ENCODE results near the gene SPIRE1. TPM values are rescaled to one million over a fixed set of nuclear protein-coding genes. Genes with fewer than 3 reads are reported as not detected.
A peak's percentile ranks its signal among the peaks of the same experiment; 100 is the strongest.
"Not testable (repeated sequence)": the region's sequence is repeated elsewhere in the genome, so short reads cannot be mapped to it uniquely, and the experiment has no call there.

Gene SPIRE1
- total RNA-seq, 4 donors from 2014 or later = 37.4 to 50.8 (median 43.0) TPM

DNA sequence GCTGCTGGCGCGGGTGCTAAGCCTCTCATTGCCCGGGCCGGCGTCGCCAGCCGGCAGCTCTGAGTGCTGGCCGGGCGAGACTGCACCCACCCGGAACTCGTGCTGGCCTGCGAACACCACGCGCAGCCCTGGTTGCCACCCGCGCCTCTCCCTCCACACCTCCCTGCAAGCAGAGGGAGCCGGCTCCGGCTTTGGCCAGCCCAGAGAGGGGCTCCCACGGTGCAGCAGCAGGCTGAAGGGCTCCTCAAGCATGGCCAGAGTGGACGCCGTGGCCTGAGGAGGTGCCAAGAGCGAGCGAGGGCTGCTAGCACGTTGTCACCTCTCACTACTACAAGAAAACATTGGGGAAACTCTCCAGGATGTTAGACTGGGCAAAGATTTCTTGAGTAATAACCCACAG lies 98.6 kb downstream of the SPIRE1 start:
- no peak overlapping the region for H3K4me3 ChIP-seq
- ATAC-seq = no peak
- TF ChIP-seq POLR2A (IDR thresholded peaks at IDR 0.05) (no peak), EP300 (IDR thresholded peaks at IDR 0.05) (no peak), POLR2AphosphoS5 (IDR thresholded peaks at IDR 0.05) (no peak)
- TF ChIP-seq, protein P1, sequence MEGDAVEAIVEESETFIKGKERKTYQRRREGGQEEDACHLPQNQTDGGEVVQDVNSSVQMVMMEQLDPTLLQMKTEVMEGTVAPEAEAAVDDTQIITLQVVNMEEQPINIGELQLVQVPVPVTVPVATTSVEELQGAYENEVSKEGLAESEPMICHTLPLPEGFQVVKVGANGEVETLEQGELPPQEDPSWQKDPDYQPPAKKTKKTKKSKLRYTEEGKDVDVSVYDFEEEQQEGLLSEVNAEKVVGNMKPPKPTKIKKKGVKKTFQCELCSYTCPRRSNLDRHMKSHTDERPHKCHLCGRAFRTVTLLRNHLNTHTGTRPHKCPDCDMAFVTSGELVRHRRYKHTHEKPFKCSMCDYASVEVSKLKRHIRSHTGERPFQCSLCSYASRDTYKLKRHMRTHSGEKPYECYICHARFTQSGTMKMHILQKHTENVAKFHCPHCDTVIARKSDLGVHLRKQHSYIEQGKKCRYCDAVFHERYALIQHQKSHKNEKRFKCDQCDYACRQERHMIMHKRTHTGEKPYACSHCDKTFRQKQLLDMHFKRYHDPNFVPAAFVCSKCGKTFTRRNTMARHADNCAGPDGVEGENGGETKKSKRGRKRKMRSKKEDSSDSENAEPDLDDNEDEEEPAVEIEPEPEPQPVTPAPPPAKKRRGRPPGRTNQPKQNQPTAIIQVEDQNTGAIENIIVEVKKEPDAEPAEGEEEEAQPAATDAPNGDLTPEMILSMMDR (IDR thresholded peaks at IDR 0.05) = no peak
- 100% methylated on average over 4 of the region's 24 CpGs; no CpG with 5 or more reads in 1 of the 2 donors for WGBS, 2 donors (ENCODE audit: low coverage in 1 of 2)
- H3K27ac ChIP-seq = no peak overlapping the region
- H3K36me3 ChIP-seq = peaks cover 0 to 10% of the 10 kb centered on the region in 2 donors
- H3K4me1 ChIP-seq = peaks cover 0 to 4% (median 0%) of the 10 kb centered on the region in 3 donors
- no peaks in the 10 kb centered on the region for H3K27me3 ChIP-seq
- peaks cover 0 to 11% (median 0%) of the 10 kb centered on the region in 3 donors for H3K9me3 ChIP-seq

DNA sequence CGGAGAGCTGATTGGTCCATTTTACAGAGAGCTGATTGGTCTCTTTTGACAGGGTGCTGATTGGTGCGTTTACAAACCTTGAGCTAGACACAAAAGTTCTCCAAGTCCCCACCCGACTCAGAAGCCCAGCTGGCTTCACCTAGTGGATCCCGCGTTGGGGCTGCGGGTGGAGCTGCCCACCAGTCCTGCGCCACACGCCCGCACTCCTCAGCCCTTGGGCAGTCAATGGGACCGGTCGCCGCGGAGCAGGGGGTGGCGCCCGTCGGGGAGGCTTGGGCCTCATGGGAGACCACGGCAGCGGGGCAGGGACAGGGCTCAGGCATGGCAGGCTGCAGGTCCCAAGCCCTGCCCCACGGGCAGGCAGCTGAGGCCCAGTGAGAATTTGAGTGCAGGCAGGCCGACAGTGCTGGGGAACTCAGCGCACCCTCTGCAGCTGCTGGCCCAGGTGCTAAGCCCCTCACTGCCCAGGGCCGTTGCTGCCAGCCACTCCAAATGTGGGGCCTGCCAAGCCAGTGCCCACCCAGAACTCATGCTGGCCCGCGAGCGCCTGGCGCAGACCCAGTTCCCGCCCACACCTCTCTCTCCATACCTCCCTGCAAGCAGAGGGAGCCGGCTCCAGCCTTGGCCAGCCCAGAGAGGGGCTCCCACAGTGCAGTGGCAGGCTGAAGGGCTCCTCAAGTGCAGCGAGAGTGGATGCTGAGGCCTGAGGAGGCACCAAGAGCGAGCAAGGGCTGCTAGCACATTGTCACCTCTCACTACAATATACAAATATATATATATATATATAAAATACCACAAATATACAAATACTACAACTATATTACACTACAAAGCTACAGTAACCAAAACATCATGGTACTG lies 100.7 kb downstream of the SPIRE1 start:
- H3K4me3 ChIP-seq = no peak overlapping the region
- 100% methylated on average over 2 of the region's 30 CpGs; no CpG with 5 or more reads in 1 of the 2 donors for WGBS, 2 donors (ENCODE audit: low coverage in 1 of 2)
- no peak for ATAC-seq
- TF ChIP-seq EP300 (IDR thresholded peaks at IDR 0.05) = no peak
- H3K27ac ChIP-seq = no peak overlapping the region
- no peaks in the 10 kb centered on the region for H3K27me3 ChIP-seq
- H3K36me3 ChIP-seq = peaks cover 0 to 10% of the 10 kb centered on the region in 2 donors
- H3K4me1 ChIP-seq = peaks cover 0 to 8% (median 0%) of the 10 kb centered on the region in 3 donors
- peaks cover 0 to 11% (median 0%) of the 10 kb centered on the region in 3 donors for H3K9me3 ChIP-seq

DNA sequence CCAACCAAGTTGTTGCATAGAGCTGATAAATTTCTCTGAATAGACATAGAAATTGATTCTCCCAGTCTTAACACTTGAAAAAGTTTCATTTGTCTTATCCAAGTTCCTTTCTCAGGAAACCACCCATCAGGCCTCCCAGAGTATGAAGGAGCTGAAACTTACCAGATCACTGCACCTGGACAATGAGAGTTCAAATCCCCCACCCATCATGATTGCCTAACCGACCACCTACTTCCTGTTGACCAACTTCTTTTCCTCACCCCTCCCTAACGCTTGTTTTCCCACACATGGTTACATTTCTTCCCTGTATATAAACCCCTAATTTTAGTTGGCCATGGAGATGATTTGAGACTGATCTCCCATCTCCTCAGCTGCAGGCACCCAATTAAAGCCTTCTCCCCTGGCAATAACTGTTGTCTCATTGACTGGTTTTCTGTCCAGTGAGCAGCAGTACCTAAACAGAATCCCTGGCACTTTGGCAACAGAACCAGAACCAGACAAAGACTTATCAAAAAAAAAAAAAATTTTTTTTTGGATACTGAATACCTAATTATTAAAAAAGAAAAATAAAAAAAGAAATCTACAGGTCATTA lies 103.0 kb downstream of the SPIRE1 start:
- H3K27me3 ChIP-seq = no peaks in the 10 kb centered on the region
- H3K9me3 ChIP-seq = peaks cover 0 to 11% (median 0%) of the 10 kb centered on the region in 3 donors
- ATAC-seq = no peak
- H3K36me3 ChIP-seq = peaks cover 0 to 10% of the 10 kb centered on the region in 2 donors
- no peak for TF ChIP-seq EP300 (IDR thresholded peaks at IDR 0.05)
- TF ChIP-seq POLR2AphosphoS5 (IDR thresholded peaks at IDR 0.05) = no peak
- no peak for TF ChIP-seq POLR2A (IDR thresholded peaks at IDR 0.05)
- TF ChIP-seq, protein P1 (IDR thresholded peaks at IDR 0.05) = no peak
- H3K4me1 ChIP-seq = peaks cover 0 to 18% (median 0%) of the 10 kb centered on the region in 3 donors
- no peak overlapping the region for H3K4me3 ChIP-seq
- 76 to 92% methylated on average over 2 of the region's 2 CpGs for WGBS, 2 donors (ENCODE audit: low coverage in 1 of 2)
- no peak overlapping the region for H3K27ac ChIP-seq

DNA sequence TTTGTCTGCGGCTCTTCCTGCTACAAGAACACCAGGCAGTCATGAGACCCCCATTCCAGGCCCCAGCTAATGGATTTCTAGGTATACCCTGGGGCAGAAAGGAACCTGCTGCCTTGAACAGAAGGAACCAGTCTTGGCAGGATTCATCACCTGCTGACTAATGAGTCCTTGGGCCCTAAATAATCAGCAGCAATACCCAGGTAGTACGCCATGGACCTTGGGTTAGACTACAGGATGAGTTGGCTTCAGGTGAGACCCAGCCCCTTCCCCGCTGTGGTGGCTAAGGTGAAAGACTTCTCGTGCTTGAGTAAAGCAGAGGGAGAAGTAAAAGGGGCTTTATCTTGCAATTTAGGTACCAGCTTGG lies 105.0 kb downstream of the SPIRE1 start:
- WGBS, 2 donors (ENCODE audit: low coverage in 1 of 2) = 100% methylated on average over 1 of the region's 4 CpGs; no CpG with 5 or more reads in 1 of the 2 donors
- TF ChIP-seq, protein P1 (IDR thresholded peaks at IDR 0.05) = no peak
- no peak for TF ChIP-seq POLR2A (IDR thresholded peaks at IDR 0.05)
- TF ChIP-seq POLR2AphosphoS5 (IDR thresholded peaks at IDR 0.05) = no peak
- no peak for TF ChIP-seq EP300 (IDR thresholded peaks at IDR 0.05)
- H3K36me3 ChIP-seq = peaks cover 0 to 5% of the 10 kb centered on the region in 2 donors
- H3K4me1 ChIP-seq = peaks cover 0 to 18% (median 0%) of the 10 kb centered on the region in 3 donors
- no peak overlapping the region for H3K27ac ChIP-seq
- H3K27me3 ChIP-seq = no peaks in the 10 kb centered on the region
- H3K9me3 ChIP-seq = peaks cover 0 to 10% (median 0%) of the 10 kb centered on the region in 3 donors
- ATAC-seq = no peak
- no peak overlapping the region for H3K4me3 ChIP-seq

DNA sequence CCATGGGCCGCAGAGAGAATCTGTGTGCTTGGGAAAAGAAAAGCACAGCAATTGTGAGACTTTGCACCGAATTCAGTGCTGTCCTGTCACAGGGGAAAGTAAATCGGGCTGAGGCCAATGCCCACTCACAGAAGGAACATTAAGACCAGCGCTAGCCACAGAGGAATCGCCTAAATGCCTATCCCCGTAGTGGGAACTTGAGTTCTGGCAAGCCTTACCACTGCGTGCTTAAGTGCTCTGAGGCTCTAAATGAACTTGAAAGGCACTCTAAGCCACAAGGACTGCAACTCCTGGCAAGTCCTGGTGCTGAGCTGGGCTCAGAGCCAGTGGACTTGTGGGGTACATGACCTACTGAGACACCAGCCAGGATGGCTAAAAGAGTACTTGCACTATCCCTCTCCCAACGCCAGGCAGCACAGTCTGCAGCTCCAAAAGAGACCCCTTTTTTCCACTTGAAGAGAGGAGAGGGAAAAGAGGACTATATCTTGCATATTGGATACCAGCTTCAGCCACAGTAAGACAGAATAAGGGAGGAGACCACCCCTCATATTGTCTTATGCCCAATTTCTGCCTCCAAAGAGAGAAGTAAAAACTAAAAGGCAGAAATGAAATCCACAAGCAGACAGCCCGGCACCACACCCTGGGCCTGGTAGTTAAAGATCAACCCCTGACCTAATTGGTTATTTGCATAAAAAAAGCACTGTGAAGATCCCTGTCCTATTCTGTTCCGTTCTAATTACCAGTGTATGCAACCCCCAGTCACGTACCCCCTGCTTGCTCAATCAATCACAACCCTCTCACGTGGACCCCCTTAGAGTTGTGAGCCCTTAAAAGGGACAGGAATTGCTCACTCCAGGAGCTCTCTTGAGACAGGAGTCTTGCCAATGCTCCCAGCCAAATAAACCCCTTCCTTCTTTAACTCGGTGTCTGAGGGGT lies 105.7 kb downstream of the SPIRE1 start:
- H3K4me3 ChIP-seq, H3K27me3 ChIP-seq, H3K27ac ChIP-seq, H3K36me3 ChIP-seq, H3K9me3 ChIP-seq: not testable (repeated sequence)
- WGBS, 2 donors (ENCODE audit: low coverage in 1 of 2) = 76 to 92% methylated on average over 2 to 13 of the region's 13 CpGs
- peaks cover 0 to 18% (median 0%) of the 10 kb centered on the region in 3 donors for H3K4me1 ChIP-seq
- TF ChIP-seq POLR2AphosphoS5 (IDR thresholded peaks at IDR 0.05) = peak; percentile 23
- TF ChIP-seq, protein P1 (IDR thresholded peaks at IDR 0.05) = peak in 1 of 4 experiments; percentile 12
- peak; percentile 19 for ATAC-seq

DNA sequence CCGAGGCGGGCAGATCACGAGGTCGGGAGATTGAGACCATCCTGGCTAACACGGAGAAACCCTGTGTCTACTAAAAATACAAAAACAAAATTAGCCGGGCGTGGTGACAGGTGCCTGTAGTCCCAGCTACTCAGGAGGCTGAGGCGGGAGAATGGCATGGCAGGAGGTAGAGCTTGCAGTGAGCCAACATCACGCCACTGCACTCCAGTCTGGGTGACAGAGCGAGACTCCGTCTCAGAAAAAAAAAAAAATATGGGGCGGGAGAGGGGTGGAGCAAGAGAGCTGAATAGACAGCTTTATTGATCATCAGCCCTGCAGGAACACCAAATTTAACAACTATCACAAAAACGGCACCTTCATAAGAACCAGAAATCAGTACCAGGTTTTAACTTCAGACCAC lies 106.4 kb downstream of the SPIRE1 start:
- not testable (repeated sequence) for H3K36me3 ChIP-seq, H3K9me3 ChIP-seq, ATAC-seq, H3K27me3 ChIP-seq, H3K27ac ChIP-seq, H3K4me3 ChIP-seq
- WGBS, 2 donors (ENCODE audit: low coverage in 1 of 2) = 88 to 97% methylated on average over 5 to 10 of the region's 13 CpGs
- H3K4me1 ChIP-seq = peaks cover 0 to 18% (median 0%) of the 10 kb centered on the region in 3 donors
